ENCODE measurements around the gene RACK1.

The RACK1 gene

DNA sequence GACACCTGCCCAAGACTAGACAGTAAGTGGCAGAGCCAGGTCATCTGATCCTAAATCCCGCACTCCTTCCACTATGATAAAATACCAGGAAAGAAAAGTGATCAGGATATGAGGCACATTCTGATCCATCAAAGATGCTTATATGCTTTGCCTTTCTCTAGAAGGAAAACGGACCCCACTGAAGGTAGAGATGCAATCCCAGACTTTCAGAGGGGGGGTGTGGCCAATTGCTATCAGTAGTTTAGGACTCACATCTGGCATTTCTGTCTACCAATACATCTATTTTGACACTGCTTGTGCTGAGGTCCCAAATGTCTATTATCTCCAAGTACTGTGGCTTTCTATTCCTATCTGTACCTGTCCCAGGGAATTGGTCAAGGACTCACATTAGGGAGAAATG lies 15.6 kb upstream of the RACK1 start:
- no peak for DNase-seq

DNA sequence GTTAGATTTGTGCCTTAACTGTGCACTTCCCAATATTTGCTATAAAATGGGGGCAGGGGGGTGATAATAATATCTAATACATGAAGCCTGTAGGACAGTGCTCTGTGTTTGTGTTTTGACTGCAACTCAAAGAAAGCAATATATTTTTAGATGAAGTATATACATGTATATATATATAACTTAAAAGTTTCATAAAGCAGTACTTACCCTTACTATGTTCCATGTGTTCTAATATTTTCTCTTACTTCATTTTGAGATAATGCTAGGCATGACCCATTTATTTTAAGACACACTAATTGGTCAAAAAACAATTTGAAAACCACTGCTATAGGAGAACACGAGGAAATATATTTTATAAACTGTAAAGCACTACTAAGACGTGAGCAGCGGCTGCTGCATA lies 14.9 kb upstream of the RACK1 start:
- DNase-seq: no peak

DNA sequence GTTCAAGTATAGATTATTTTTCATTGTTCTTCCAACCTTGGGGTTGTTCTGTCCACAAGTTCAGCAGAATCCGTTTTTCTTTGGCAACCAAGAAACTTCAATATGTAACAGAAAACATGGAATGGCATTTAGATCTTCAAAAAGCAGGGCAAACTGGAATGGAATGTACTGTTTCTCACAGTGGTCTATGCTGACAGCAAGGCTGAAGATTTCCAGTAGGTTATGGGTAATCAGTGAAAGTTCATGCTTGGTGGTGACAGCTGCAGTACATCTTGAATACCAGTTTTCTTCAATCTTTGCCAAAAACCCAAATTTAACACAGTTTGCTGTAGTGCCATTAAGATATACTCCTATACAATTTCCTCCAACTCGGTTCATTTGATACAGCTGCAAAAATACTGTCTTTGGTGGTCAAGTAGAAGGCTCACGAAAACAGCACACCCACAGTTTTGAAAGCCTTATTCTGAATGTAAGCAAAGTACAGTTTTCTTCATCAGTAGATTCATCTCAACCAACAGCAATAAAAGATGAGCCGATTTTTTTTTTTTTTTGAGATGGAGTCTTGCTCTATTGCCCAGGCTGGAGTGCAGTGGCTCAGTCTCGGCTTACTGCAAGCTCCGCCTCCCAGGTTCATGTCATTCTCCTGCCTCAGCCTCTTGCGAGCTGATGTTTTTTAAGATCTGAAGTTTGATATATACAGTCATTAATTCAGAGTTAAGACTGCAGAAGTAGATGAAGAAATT lies 12.3 kb upstream of the RACK1 start:
- no peak for DNase-seq

DNA sequence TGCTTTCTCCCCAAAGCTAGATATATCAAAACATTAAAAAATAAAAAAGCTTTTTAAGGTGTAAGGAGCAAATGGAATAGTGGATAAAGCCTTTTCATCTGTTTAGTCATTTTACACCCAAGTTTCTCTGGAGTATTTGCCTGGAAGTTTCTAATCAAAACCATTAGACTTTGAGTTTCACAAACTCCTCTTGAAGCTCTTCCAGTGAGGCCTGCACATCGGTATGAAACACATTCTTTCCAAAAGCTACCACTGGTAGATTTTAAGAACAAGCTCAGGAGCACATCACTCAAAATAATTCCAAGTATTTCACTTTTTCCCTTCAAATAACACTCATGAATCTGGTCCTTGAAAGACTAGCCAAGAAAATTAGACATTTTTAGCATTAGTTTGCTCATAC lies 11.6 kb upstream of the RACK1 start:
- no peak for DNase-seq

DNA sequence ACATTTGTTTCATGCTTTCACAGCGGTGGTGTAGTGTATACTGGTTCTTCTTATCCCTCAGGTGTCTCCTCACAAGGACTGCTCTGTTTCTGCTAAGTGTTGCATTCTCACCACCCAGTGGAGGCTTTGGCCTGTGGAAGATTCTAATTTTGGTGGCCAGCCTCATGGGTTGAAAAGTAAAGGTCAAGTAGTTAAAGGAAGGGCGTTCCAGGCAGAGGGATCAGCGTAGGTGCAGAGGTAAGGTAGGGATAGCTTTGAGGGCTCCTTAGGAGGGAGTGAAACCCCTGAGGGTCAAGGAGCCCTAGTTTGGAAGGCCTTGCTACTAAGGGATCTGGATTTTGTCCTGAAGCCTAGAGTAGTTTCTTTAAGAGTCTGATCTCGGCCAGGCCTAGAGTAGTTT lies 4.6 kb upstream of the RACK1 start:
- DNase-seq: no peak

DNA sequence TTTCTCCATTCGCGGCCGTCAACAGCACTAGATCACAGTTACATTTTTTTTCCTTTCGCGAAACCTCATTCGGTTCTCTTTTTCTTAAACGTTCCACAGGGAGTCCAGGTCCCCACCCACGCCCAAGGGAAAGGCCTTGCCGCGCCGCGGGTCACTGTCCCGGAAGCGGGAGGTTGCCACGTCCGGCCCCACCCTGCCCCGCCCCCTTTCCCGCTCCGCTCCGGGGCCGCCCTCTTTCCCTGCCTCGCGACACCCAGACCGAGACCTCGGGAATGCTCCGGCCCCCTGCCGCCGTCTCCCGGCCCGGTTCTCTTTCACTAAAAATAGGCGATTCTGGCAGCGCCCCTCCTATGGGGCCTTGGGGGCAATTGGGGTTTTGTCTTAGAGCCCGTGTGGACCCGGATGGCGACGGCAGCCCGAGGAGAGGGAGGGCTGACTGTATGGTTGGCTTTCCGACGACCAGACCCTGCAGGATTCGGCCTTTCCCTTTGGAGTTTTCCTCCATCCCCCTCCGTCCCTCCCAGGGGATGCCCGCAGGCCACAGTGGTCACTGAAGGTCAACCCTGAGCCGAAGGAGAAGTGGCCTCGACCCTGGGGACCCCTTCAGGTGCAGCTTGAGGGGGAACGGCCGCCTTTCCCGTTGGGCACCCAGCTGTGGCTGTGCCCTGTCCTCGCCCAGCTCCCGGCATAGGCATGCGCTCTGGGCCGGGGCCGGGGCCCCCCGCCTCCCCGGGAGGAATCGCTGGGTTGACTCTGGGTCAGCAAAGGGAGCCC lies 2.8 kb upstream of the RACK1 start:
- DNase-seq: no peak

DNA sequence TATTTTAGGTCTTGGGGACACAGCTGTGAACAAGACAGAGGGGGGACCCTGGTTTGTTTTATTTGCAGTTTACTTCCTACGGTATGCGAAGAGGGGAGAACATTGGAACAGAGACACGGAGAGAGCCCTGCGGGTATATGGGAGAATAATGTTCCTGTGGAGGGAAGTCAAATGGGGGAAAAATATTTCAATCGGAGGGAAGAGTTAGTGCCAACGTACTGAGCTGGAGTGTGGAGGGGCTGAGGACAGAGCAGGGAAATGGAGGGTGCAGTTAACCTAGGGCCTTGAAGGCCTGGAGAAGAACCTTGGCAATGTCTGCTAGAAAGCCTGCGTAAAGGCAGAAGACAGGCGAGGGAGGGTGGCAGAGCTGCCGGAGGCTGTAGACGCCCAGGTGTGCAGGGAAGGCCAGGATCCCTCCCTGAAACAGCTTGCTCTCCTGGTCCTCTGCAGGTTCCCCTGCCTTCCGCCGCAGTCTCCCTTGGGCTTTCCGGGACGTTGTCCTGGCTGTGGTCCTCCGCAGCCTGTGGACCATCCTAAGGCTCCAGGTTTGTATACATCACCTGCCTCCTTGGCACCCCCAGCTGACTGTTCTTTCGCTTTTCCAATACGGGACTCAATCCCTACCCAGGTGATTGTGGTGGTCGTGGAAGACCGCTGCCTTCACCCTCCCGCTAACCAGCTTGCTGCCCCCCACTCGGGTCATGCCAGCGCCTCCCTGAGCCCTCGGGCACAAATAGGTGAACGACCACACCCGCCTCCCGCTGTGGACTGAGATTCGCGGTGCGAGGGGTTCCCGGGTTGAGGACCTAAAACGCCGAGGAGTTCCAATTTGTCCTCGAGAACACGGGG lies 1.9 kb upstream of the RACK1 start:
- no peak for DNase-seq

DNA sequence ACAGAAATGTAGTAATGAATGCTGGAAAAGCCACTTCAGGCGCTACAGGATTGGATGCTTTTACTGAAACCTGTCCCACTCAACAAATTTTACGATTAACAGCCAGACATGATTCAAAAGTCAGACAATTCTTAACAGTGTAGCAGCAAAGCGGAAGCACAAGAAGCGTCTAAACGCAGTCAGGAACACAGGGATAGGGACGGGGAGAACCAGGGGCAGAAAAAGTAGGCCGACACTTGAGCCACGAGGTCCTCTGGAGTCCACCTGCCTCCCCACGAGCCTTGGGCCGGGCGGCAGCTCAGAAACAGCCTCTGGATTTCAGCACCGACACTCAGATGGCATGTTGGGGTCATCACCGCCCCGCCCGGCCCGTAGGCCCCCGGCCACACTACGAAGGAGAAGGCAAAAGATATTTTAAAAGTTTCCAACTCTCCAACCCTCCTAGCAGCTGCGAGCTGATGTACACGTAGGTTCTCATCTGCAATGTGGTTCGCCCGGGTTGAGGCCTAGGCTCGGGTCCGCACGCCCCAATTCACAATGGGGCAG lies 615 bp downstream of the RACK1 start:
- no peak for DNase-seq

DNA sequence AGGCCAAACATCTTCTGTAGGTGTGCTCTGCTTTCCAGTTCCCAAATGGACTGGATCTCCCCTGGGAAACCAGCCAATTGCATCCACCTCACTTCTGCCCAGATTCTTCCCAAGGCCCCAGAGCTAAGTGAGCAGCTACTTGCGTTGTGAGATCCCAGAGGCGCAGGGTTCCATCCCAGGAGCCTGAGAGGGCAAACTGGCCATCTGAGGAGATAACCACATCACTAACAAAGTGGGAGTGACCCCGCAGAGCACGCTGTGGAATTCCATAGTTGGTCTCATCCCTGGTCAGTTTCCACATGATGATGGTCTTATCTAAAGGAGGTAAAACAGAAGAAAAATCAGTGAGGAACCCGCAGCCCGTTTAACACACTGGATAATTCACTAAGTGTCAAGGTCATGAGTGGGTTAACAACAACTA lies 1.7 kb downstream of the RACK1 start:
- no peak for DNase-seq

DNA sequence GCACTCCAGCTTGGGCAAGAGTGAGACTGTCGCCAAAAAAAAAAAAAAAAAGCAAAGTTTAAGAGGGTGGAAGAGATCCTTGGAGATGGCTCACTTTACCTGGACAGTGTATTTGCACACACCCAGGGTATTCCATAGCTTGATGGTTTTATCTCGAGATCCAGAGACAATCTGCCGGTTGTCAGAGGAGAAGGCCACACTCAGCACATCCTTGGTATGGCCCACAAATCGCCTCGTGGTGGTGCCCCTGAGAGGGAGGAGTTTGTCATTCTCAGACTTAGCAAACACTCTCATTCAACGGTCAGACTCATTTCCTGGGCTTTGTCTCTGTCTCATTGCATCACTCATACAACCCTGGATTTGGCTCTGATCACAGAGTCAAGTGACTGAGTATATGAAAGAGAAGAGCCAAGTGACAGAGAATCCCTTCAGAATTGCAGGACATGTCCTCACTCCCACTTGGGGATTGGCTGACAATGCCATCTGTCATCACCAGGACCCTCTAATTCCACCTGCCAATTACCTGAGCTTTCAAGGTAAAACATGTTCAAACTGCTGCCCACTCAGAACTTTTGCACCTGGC lies 2.2 kb downstream of the RACK1 start:
- DNase-seq: no peak

DNA sequence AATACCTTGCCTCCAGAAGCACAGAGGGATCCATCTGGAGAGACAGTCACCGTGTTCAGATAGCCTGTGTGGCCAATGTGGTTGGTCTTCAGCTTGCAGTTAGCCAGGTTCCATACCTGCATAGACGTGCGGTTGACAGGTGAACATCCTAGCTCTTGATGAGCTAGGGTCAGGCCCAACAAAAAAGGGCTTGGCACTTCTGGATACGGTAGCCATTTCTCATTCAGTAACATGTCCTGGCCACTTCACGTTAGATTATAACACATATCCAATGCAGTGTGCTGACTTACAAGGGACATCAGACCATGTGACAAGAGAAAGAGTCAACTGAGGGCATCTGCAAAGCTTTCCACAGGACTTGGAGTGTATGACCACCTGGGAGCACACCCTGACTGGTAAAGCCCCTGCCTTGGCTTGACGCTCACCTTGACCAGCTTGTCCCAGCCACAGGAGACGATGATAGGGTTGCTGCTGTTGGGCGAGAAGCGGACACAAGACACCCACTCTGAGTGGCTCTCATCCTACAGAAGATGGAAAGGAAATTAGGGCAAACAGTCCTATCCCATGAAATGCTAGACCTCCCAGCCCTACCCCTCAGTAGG lies 4.5 kb downstream of the RACK1 start:
- no peak for DNase-seq

DNA sequence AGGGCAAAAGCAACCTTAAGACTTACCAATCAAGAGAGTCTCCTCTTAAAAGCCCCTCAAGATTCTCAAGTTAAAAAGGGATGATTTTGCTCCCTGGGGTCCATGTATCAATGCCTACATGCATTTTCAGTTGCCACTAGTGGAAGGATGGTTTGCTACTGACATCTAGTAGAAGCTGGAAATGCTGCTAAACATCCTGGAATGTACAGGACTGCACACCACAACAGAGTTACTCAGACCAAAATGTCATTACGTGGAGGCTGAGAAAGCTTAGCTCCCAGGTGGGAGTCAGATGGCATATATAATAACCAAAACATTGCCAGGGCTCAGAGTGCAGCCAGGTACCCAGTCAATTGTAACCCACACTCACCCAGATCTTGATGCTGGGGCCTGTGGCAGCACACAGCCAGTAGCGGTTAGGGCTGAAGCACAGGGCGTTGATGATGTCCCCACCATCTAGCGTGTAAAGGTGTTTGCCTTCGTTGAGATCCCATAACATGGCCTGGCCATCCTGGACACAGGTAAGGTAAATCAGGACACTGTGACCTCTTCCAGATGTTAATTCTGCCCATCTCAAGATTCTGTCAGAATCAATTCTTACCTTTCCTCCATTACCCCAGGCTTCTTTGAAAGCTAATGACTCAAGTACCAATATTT lies 5.8 kb downstream of the RACK1 start:
- DNase-seq: no peak

DNA sequence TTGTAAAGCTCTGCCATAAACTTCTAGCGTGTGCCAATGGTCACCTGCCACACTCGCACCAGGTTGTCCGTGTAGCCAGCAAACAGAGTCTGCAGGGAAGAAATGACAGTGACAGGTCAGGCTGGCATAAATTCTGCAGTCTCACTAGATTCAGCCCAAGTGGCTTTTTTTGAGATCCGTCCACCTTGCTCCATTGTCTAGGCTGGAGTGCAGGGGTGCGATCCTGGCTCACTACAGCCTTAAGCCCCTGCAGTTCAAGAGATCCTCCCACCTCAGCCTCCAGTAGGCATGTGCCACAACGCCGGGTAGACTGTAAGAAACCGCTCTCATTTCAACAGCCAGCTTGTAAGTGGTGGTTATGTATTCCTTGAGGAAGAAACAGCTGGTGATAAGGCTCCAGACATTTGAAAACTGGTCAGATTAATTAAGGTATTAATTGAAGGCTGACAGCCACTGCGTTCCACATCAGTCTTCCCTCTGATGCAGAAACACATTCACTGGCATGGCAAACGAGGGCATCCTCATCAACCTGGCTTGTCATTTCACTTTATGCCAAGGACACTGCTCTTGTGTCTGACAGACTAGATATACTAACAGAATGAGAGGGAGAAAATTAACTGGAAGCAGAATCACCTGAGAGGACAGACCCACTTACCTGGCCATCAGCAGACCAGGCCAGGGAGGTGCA lies 6.6 kb downstream of the RACK1 start:
- no peak for DNase-seq

DNA sequence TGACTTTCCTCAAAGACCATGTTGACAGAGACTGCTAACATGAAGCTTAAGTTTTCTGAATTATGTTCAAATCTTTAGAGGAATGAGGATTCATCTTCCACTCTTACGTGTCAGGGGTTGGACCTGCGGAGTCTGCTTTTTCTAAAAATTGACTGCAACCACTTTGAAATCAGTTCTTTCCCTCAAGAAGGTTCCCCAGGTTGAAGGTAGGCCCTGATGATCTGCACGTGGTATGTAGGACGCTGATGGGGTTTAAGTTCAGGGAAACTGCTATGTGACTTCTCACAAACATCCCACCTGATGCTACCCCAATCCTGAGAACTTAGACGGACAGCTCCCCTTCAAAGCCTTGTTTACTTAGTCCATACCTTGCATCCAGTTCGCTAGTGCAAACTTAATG lies 7.2 kb downstream of the RACK1 start:
- DNase-seq: no peak

DNA sequence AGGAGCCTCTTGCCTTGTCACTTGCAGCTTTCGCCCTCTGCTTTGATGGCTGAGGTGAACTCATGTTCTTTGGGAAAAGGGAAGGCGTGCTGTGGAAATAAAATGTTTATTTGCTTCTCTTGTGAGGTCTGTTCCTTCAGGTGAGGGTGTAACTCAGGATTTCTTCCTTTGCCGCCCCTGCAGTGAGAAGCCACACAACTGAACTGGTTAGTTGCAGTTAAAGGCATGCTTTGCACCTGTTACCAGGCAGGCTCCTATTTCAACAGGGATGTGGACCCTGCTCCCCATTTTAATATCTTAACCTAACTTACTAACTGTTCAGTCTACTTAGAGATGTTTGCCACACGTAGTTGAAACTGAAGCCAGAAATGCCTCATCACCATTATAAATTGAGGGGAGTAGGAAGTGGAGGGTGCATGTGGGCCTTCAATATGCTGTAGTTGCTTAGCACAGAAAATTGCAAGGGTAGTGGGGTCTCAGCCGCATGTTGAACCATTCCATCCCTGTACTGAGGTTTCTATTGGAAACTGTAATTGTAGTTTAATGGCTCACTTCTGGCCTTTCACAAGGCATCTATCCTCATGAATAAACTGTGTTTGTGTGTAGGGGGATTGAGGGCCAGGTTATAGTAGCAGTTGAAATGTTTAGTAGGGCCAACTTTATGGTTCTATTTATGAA lies 7.9 kb downstream of the RACK1 start:
- DNase-seq: no peak

DNA sequence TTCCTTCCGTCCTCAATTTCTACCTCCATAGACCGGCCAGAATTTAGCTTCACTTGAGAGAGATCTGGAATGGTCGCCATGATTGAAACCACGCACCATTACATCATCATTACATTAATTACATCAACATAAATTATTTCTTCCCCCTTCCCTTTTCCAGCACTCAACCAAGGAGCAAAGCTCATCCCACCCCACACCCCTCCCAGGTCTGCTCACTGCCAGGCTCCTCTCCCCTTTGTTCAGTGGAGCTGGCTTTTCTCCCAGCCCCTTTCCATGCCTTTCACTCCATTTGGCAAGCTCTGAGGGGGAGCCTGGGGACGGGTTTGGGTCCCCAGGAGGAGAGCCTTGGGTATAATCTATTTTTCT lies 8.4 kb downstream of the RACK1 start:
- DNase-seq: no peak

DNA sequence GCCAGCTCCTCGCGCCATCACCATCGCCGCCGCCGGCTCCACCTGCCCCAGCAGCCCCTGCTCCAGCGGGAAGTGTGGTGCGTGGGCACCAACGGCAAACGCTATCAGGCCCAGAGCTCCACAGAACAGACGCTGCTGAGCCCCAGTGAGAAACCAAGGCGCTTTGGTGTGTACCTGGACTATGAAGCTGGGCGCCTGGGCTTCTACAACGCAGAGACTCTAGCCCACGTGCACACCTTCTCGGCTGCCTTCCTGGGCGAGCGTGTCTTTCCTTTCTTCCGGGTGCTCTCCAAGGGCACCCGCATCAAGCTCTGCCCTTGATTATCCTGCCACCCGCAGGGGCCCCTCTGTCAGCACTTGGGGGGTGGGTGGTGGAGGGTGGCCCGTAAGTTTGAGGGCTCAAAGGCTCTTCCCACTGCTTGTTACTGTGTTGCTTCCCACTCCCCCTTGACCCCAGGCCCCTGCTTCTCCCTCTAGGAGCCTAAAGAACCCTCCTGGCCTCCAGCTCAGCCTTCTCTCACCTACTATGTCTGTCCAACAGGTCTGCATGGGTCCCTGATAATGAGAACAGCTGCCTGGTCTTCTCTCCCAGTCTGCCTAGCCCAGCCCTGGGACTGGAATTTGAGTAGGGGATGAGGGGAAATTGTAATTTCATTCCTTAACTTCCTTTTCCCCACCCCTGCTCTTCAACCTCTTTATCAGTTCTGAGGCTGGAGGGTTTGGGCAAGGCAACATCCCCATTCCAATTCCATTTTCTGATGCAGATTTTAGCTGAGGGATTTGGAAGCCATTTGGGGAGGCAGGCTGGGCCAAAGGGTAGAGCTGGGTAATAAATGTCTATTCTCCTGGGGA lies 9.0 kb downstream of the RACK1 start:
- no peak for DNase-seq

DNA sequence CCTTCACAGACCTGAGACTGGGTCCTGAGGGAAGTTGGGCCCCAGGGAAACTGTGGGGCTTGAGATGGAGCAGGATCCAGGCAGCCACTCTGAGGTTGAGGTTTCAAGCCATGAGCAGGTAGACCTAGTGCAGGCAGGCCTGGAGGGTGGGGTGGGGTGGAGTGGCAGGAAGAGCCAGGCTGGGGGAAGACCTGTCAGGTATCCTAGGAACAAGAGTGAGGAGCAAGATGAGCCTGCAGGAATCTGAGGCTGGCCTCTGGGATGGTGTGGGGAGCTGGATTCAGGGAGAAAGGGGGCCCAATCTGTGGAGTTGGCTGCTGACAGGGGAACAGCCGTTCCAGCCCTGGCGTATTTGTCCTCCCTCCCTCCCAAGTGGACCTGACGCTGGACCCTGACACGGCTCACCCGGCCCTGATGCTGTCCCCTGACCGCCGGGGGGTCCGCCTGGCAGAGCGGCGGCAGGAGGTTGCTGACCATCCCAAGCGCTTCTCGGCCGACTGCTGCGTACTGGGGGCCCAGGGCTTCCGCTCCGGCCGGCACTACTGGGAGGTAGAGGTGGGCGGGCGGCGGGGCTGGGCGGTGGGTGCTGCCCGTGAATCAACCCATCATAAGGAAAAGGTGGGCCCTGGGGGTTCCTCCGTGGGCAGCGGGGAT lies 9.8 kb downstream of the RACK1 start:
- DNase-seq: no peak

DNA sequence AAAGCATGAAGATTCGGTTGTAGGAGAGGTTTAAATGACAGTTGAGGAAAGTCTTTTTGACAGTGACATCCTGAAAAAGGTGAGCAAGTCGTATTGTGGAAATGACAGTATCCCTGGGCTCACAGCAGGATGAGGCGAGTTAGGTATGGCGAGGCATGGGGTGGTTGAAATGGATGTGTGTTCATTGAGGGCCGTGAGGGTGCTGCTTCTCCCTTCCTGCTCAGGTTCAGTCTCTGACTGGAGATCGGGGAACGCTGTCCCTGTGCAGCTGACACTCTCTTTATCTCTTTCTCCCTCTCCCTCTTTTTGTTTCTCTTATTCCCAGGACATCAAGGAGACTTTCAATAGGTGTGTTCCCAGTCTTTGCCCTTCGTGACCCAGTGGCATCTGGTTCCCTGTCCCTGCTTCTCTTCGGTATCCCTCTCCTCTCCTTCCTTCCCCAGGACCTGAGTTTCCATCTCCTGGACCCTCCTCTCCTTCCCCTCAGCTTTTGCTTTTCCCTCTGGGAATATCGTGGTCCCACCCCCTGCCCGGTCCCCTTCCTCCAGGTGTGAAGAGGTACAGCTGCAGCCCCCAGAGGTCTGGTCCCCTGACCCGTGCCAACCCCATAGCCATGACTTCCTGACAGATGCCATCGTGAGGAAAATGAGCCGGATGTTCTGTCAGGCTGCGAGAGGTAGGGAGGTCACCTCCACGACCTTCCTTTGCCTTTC lies 10.5 kb downstream of the RACK1 start:
- no peak for DNase-seq

All from NCI-H82 (cell line).